SK-N-SH treated with all-trans-retinoic acid at 6 μM for 48 hours (cell line): ENCODE measurements around the gene PTTG1IP2.

Experiments
- ESRRG ChIP-seq: fragments of 250-450 bp; sonication (Bioruptor Pico); IDR thresholded peaks from 2 replicates; pipeline ENCODE4 v1.6.1; 2021; ENCODE audit warnings: mild to moderate bottlenecking
- RARB ChIP-seq: fragments of 250-450 bp; sonication (Bioruptor Pico); IDR thresholded peaks from 2 replicates; pipeline ENCODE4 v1.8.0; 2021; ENCODE audit warnings: mild to moderate bottlenecking, moderate library complexity
- SNAI2 ChIP-seq: fragments of 250-450 bp; sonication (Bioruptor Pico); IDR thresholded peaks from 2 replicates; pipeline ENCODE4 v1.5.0; 2020; ENCODE audit warnings: mild to moderate bottlenecking, moderate library complexity
- ZFP3 ChIP-seq: fragments of 250-450 bp; sonication (Bioruptor Pico); IDR thresholded peaks from 2 replicates; pipeline ENCODE4 v1.5.0; 2020; ENCODE audit warnings: mild to moderate bottlenecking, moderate library complexity
- ZFP30 ChIP-seq: fragments of 450-650 bp; formaldehyde crosslinking; IDR thresholded peaks from 2 replicates; pipeline ENCODE4 v1.5.0; 2022; ENCODE audit warnings: mild to moderate bottlenecking, moderate library complexity
- ZNF565 ChIP-seq: fragments of 450-650 bp; formaldehyde crosslinking; conservative IDR thresholded peaks from 2 replicates; pipeline ENCODE4 v1.5.0; 2020; ENCODE audit warnings: low read depth, mild to moderate bottlenecking, moderate library complexity
- ZNF70 ChIP-seq: fragments of 450-650 bp; formaldehyde crosslinking; IDR thresholded peaks from 2 replicates; pipeline ENCODE4 v1.5.0; 2020; ENCODE audit warnings: mild to moderate bottlenecking, moderate library complexity
- TF ChIP-seq, protein P1 (sequence below): fragments of 250-450 bp; sonication (Bioruptor Pico); IDR thresholded peaks from 2 replicates; pipeline ENCODE4 v1.5.0; 2020; ENCODE audit warnings: mild to moderate bottlenecking, moderate library complexity
- TF ChIP-seq, protein P2 (sequence below): fragments of 250-450 bp; sonication (Bioruptor Pico); IDR thresholded peaks from 2 replicates; pipeline ENCODE4 v1.5.1; 2020; ENCODE audit warnings: low read depth, mild to moderate bottlenecking, moderate library complexity

DNA sequence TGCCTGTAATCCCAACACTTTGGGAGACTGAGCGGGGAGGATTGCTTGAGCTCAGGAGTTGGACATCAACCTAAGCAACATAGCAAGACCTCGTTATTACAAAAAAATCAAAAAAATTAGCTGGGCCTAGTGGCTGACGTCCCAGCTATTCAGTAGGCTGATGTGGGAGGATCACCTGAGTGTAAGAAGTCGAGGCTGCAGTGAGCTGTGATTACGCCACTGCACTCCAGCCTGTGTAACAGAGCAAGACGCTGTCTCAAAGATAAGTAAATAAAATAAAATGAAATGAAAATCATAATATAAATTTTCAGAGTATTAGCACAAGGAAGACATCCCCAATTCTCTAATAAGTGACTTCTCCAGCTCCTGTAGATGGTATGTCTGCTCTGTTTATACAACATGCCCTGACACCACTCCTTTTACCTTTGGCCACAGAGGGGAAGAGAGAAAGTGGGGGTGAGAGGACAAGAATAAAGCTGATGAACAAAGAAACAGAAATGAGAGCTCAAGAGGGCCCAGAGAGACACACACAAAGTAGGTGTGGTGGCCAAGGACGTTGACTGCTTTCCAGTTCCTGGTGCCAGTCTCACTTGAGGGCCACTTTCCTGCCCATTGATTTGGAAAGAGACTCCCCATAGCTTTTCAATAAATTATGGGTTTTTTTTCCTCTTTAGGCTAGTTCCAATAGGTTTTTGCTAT is 62.9 kb downstream of the PTTG1IP2 start:
- no peak for TF ChIP-seq ZFP30 (CRISPR knock-in tag)
- no peak for TF ChIP-seq RARB (CRISPR knock-in tag)
- no peak for TF ChIP-seq ZFP3 (CRISPR knock-in tag)
- TF ChIP-seq, protein P1, sequence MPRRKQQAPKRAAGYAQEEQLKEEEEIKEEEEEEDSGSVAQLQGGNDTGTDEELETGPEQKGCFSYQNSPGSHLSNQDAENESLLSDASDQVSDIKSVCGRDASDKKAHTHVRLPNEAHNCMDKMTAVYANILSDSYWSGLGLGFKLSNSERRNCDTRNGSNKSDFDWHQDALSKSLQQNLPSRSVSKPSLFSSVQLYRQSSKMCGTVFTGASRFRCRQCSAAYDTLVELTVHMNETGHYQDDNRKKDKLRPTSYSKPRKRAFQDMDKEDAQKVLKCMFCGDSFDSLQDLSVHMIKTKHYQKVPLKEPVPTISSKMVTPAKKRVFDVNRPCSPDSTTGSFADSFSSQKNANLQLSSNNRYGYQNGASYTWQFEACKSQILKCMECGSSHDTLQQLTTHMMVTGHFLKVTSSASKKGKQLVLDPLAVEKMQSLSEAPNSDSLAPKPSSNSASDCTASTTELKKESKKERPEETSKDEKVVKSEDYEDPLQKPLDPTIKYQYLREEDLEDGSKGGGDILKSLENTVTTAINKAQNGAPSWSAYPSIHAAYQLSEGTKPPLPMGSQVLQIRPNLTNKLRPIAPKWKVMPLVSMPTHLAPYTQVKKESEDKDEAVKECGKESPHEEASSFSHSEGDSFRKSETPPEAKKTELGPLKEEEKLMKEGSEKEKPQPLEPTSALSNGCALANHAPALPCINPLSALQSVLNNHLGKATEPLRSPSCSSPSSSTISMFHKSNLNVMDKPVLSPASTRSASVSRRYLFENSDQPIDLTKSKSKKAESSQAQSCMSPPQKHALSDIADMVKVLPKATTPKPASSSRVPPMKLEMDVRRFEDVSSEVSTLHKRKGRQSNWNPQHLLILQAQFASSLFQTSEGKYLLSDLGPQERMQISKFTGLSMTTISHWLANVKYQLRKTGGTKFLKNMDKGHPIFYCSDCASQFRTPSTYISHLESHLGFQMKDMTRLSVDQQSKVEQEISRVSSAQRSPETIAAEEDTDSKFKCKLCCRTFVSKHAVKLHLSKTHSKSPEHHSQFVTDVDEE (CRISPR knock-in tag) = no peak
- TF ChIP-seq ESRRG (CRISPR knock-in tag) = no peak
- no peak for TF ChIP-seq SNAI2 (CRISPR knock-in tag)
- no peak for TF ChIP-seq ZNF565 (CRISPR knock-in tag)
- no peak for TF ChIP-seq ZNF70 (CRISPR knock-in tag)
- TF ChIP-seq, protein P2, sequence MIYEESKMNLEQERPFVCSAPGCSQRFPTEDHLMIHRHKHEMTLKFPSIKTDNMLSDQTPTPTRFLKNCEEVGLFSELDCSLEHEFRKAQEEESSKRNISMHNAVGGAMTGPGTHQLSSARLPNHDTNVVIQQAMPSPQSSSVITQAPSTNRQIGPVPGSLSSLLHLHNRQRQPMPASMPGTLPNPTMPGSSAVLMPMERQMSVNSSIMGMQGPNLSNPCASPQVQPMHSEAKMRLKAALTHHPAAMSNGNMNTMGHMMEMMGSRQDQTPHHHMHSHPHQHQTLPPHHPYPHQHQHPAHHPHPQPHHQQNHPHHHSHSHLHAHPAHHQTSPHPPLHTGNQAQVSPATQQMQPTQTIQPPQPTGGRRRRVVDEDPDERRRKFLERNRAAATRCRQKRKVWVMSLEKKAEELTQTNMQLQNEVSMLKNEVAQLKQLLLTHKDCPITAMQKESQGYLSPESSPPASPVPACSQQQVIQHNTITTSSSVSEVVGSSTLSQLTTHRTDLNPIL = no peak
